BLaER1 treated with 17β-estradiol and CSF1 and Interleukin-3, amounts not matched to agents 10 nM and 100 nM (cell line): ENCODE results near the gene FOXL3.

Experiments used
- H3K27ac ChIP-seq, 11 experiments: shearing (Covaris generic); formaldehyde crosslinking; 2 replicates each; pipeline ENCODE4 v1.8.1; 2022
- H3K27me3 ChIP-seq, 11 experiments: shearing (Covaris generic); formaldehyde crosslinking; 2 replicates each; pipeline ENCODE4 v1.8.1; 2022
- H3K36me3 ChIP-seq, 11 experiments: shearing (Covaris generic); formaldehyde crosslinking; 2 replicates each; pipeline ENCODE4 v1.8.1; 2022
- H3K4me1 ChIP-seq, 10 experiments: shearing (Covaris generic); formaldehyde crosslinking; 2 replicates each; pipeline ENCODE4 v1.8.1; 2022
- H3K4me2 ChIP-seq, 11 experiments: shearing (Covaris generic); formaldehyde crosslinking; 2 replicates each; pipeline ENCODE4 v1.8.1; 2022
- H3K4me3 ChIP-seq, 10 experiments: shearing (Covaris generic); formaldehyde crosslinking; 2 replicates each; pipeline ENCODE4 v1.8.1; 2022
- H3K9ac ChIP-seq, 11 experiments: shearing (Covaris generic); formaldehyde crosslinking; 2 replicates each; pipeline ENCODE4 v1.8.1; 2022
- H3K9me3 ChIP-seq, 11 experiments: shearing (Covaris generic); formaldehyde crosslinking; replicated peaks in 1 of 11; 2 replicates each; pipeline ENCODE4 v1.8.1; 2022
- H4K20me1 ChIP-seq, 11 experiments: shearing (Covaris generic); formaldehyde crosslinking; 2 replicates each; pipeline ENCODE4 v1.8.1; 2022
- Cebpa-rat ChIP-seq, 11 experiments: shearing (Covaris generic); IDR thresholded peaks; 2 replicates each; pipeline ENCODE4 v1.8.1; 2022

Gene FOXL3

DNA sequence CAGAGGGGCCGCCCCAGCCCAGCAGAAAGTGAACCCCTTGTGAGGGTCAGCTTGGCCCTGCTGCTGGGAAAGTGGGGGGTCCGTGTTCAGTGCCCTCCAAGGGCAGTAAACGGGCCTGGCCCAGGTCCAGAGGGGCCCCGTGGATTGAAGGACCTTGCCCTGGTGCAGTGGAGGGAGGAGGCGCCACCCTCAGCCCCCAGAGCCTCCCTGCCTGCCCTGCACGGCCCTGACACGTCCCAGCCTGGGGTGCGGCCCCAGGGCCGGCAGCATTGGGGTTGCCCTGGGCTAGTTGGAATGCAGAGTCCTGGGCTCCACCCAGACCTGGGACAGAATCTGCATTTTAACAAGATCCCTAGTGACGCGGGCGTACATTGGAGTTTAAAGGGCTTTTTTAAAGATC is 42.8 kb upstream of the FOXL3 start:
- Histone ChIP-seq H3K27me3 (no peaks in the 10 kb centered on the region), H3K4me2 (no peak overlapping the region), H3K9me3 (peaks cover 0 to 13% (median 0%) of the 10 kb centered on the region in 11 experiments; a peak in 6 of 22 replicates), H3K27ac (no peak overlapping the region), H4K20me1 (peaks cover 11 to 96% (median 34%) of the 10 kb centered on the region in 11 experiments; a peak in 20 of 22 replicates), H3K4me3 (no peak overlapping the region), H3K9ac (no peak overlapping the region; a peak in 1 of 22 replicates), H3K36me3 (peaks cover 57 to 95% (median 84%) of the 10 kb centered on the region in 11 experiments), H3K4me1 (no peaks in the 10 kb centered on the region; a peak in 1 of 20 replicates)
- no peak for TF ChIP-seq Cebpa-rat (IDR thresholded peaks at IDR 0.05)

DNA sequence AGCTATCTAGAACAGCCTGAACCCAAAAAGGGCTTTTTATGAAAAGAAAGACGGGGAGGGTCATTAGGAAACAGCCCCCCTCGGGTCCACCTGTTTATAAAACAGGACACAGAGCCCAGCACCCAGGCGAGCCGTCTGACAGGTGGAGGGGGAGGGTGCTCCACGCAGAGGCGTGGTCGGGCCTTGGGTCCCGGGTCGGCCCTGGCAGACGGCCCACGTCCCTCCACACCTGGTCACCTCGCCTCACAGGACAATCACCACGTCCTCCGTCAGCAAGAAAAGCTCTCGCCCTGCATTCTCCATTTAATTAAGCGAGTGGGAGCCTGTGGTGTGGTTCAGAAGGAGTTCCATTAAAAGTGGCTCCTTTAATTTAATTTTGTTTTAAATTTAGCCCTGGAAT is 42.3 kb upstream of the FOXL3 start:
- Histone ChIP-seq H3K36me3 (peaks cover 62 to 95% (median 89%) of the 10 kb centered on the region in 11 experiments), H3K9ac (no peak overlapping the region), H3K27me3 (no peaks in the 10 kb centered on the region), H3K4me2 (no peak overlapping the region), H3K9me3 (peaks cover 0 to 18% (median 3%) of the 10 kb centered on the region in 11 experiments; a peak in 10 of 22 replicates), H3K4me3 (no peak overlapping the region), H4K20me1 (peaks cover 7 to 96% (median 31%) of the 10 kb centered on the region in 11 experiments; a peak in 19 of 22 replicates), H3K4me1 (no peaks in the 10 kb centered on the region; a peak in 1 of 20 replicates), H3K27ac (no peak overlapping the region)
- TF ChIP-seq Cebpa-rat (IDR thresholded peaks at IDR 0.05): no peak

DNA sequence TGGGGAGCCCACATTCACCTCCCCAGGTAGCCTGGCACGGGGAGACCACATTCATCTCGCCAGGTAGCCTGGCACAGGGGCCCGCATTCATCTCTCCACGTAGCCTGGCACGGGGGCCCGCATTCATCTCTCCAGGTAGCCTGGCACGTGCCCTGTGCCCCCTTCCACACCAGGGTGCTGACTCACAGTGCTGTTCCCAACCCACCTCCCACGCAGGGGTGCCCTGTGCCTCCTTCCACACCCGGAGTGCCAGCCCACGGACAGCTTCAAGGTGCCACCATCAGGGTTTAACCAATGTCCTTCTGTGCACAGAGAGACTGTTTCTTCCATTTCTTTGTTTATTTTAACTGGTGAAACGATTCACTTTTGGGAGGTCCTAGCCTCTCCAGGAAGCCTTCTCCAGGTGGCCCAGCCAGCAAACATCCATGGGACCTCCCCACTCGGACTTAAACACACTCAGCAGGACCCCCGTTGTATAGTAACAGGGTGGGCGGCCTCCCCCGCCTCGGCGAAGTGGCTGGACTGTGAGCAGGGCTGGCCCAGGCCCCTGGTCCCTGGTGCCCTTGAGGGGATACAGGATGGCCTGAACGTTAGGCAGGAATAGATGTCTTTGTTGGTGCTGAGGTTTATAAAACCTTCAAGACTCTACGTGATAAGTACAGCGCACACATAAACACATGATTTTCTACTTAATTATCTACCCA is 41.1 kb upstream of the FOXL3 start:
- no peak for TF ChIP-seq Cebpa-rat (IDR thresholded peaks at IDR 0.05)
- H3K4me3 ChIP-seq: no peak overlapping the region
- no peaks in the 10 kb centered on the region for H3K27me3 ChIP-seq
- peaks cover 0 to 30% (median 14%) of the 10 kb centered on the region in 11 experiments; a peak in 20 of 22 replicates for H3K9me3 ChIP-seq
- H3K36me3 ChIP-seq: peaks cover 73 to 100% (median 100%) of the 10 kb centered on the region in 11 experiments
- H3K27ac ChIP-seq: no peak overlapping the region
- H3K4me1 ChIP-seq: no peaks in the 10 kb centered on the region; a peak in 1 of 20 replicates
- peaks cover 5 to 96% (median 30%) of the 10 kb centered on the region in 11 experiments; a peak in 18 of 22 replicates for H4K20me1 ChIP-seq
- H3K4me2 ChIP-seq: no peak overlapping the region
- H3K9ac ChIP-seq: no peak overlapping the region

DNA sequence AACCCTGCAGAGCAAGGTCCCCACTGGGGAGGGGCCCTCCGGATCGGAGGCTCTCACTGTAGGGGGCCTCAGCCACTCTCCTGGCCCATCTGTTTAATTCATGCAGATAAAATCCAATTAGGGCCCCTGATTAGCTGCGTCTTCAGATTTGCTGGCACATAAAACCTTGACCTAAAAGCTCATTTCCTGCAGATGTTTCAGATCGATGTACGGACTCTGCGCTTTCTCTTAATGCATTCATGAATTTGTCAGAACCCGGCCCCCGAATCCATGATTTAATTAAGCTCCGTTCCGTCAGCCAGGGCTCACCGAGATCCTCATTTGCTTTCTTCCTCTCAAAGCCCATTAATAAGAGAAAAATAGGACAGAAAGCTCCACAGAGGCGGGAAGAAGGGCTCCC is 40.0 kb upstream of the FOXL3 start:
- H3K4me2 ChIP-seq: no peak overlapping the region
- peaks cover 0 to 89% (median 20%) of the 10 kb centered on the region in 11 experiments; a peak in 18 of 22 replicates for H4K20me1 ChIP-seq
- no peak for TF ChIP-seq Cebpa-rat (IDR thresholded peaks at IDR 0.05)
- H3K4me1 ChIP-seq: no peaks in the 10 kb centered on the region; a peak in 1 of 20 replicates
- H3K9me3 ChIP-seq: peaks cover 8 to 41% (median 25%) of the 10 kb centered on the region in 11 experiments; a peak in 21 of 22 replicates
- peaks cover 73 to 100% (median 100%) of the 10 kb centered on the region in 11 experiments for H3K36me3 ChIP-seq
- no peak overlapping the region for H3K4me3 ChIP-seq
- H3K27me3 ChIP-seq: no peaks in the 10 kb centered on the region
- H3K9ac ChIP-seq: no peak overlapping the region
- no peak overlapping the region for H3K27ac ChIP-seq

- Histone ChIP-seq H3K4me1 (no peaks in the 10 kb centered on the region; a peak in 1 of 20 replicates), H3K27ac (no peak overlapping the region), H3K36me3 (peaks cover 78 to 100% (median 100%) of the 10 kb centered on the region in 11 experiments), H3K4me2 (no peak overlapping the region), H3K27me3 (no peaks in the 10 kb centered on the region), H4K20me1 (peaks cover 0 to 84% (median 15%) of the 10 kb centered on the region in 11 experiments; a peak in 16 of 22 replicates), H3K9me3 (peaks cover 14 to 47% (median 30%) of the 10 kb centered on the region in 11 experiments), H3K9ac (no peak overlapping the region), H3K4me3 (no peak overlapping the region)
- no peak for TF ChIP-seq Cebpa-rat (IDR thresholded peaks at IDR 0.05)
Measured at GRCh38 chr7:250523-250922, 39.4 kb upstream of the FOXL3 start.

DNA sequence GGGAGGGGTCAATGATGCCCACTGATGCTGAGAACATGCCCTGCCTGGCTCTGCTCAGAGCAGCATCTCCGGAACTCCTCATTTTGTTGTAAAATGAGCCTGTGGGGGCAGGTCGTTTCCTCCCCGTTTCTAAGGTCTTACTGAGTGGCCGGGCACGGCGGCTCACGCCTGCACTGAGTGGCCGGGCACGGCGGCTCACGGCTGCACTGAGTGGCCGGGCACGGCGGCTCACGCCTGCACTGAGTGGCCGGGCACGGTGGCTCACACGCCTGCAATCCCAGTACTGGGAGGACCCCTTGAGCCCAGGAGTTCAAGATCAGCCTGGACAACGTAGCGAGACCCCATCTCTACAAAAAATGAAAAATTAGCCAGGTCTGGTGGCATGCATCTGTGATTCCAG is 39.0 kb upstream of the FOXL3 start:
- peaks cover 83 to 100% (median 100%) of the 10 kb centered on the region in 11 experiments for H3K36me3 ChIP-seq
- H3K4me1 ChIP-seq: no peaks in the 10 kb centered on the region; a peak in 1 of 20 replicates
- no peak for TF ChIP-seq Cebpa-rat (IDR thresholded peaks at IDR 0.05)
- H3K4me2 ChIP-seq: no peak overlapping the region
- H3K27ac ChIP-seq: no peak overlapping the region
- H4K20me1 ChIP-seq: peaks cover 0 to 79% (median 10%) of the 10 kb centered on the region in 11 experiments; a peak in 14 of 22 replicates
- H3K9me3 ChIP-seq: peaks cover 18 to 52% (median 35%) of the 10 kb centered on the region in 11 experiments
- no peak overlapping the region for H3K9ac ChIP-seq
- no peak overlapping the region for H3K4me3 ChIP-seq
- H3K27me3 ChIP-seq: no peaks in the 10 kb centered on the region

GRCh38 chr7:251446-252175 is 38.4 kb upstream of the FOXL3 start:
- H3K4me2 ChIP-seq: no peak overlapping the region
- no peak overlapping the region for H3K9ac ChIP-seq
- H3K27ac ChIP-seq: no peak overlapping the region
- no peak overlapping the region for H3K4me3 ChIP-seq
- H3K27me3 ChIP-seq: no peaks in the 10 kb centered on the region
- H3K4me1 ChIP-seq: no peaks in the 10 kb centered on the region
- no peak for TF ChIP-seq Cebpa-rat (IDR thresholded peaks at IDR 0.05)
- H3K36me3 ChIP-seq: peaks cover 84 to 100% (median 100%) of the 10 kb centered on the region in 11 experiments
- H4K20me1 ChIP-seq: peaks cover 0 to 73% (median 7%) of the 10 kb centered on the region in 11 experiments; a peak in 11 of 22 replicates
- H3K9me3 ChIP-seq: peaks cover 24 to 58% (median 41%) of the 10 kb centered on the region in 11 experiments

DNA sequence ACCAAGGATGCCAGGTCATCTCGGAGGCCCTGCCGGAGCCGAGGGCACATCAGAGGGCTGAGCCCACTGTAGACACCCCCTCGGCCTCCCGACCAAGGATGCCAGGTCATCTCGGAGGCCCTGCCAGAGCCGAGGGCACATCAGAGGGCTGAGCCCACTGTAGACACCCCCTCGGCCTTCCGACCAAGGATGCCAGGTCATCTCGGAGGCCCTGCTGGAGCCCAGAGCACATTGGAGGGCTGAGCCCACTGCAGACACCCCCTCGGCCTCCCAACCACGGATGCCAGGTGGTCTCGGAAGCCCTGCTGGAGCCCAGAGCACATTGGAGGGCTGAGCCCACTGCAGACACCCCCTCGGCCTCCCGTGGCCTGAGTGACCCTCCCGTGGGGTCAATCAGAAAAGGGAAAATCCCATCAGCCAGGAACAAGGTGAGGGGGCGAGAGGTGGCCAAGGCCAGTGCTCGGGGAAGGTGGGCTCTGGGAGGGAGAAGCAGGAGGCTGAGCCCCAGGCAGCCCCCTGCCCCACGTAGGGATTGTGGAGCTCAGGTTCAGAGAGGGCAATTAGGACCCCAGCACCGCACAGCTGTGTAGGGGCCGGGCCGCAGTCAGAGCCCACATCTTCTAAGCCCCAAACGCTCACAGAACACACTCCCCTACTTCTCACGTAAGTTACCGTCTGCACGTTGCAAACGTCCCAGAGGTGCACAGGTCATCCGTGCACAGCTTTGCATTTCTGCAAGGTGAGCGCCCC is 37.6 kb upstream of the FOXL3 start:
- peaks cover 0 to 65% (median 0%) of the 10 kb centered on the region in 11 experiments; a peak in 9 of 22 replicates for H4K20me1 ChIP-seq
- no peaks in the 10 kb centered on the region for H3K27me3 ChIP-seq
- H3K4me2 ChIP-seq: no peak overlapping the region
- H3K9me3 ChIP-seq: peaks cover 32 to 65% (median 49%) of the 10 kb centered on the region in 11 experiments
- TF ChIP-seq Cebpa-rat (IDR thresholded peaks at IDR 0.05): no peak
- H3K36me3 ChIP-seq: peaks cover 86 to 100% (median 100%) of the 10 kb centered on the region in 11 experiments
- H3K4me3 ChIP-seq: no peak overlapping the region
- H3K4me1 ChIP-seq: no peaks in the 10 kb centered on the region
- no peak overlapping the region for H3K27ac ChIP-seq
- H3K9ac ChIP-seq: no peak overlapping the region
